ENCODE data around the gene CDCA4.

Gene CDCA4

GRCh38 chr14:105021656-105022275 is 883 bp upstream of the CDCA4 start:
- Histone ChIP-seq H3K4me2 (ENCODE audit: low read length) (peak overlapping the region; percentile 74), H3K4me3 (ENCODE audit: low read length) (peak overlapping the region; percentile 87), H3F3A (ENCODE audit: control insufficient read depth, insufficient read depth) (peaks cover 10% of the 10 kb centered on the region), H3K4me1 (ENCODE audit: control insufficient read depth, low read length) (peaks cover 45% of the 10 kb centered on the region), H4K20me1 (ENCODE audit: control insufficient read depth, insufficient read depth, low read depth, low read length) (peaks cover 27% of the 10 kb centered on the region), H3K9me3 (ENCODE audit: control insufficient read depth, insufficient read depth, low read length) (no peaks in the 10 kb centered on the region), H3K36me3 (ENCODE audit: control insufficient read depth, low read length) (peaks cover 38% of the 10 kb centered on the region), H3K9me2 (replicated peaks; ENCODE audit: control insufficient read depth, low read length) (no peaks in the 10 kb centered on the region), H3K27me3 (ENCODE audit: control insufficient read depth, low read length) (no peaks in the 10 kb centered on the region), H3K79me2 (ENCODE audit: control insufficient read depth, low read length) (peaks cover 56% of the 10 kb centered on the region), H3K27ac (ENCODE audit: low read depth, low read length) (peak overlapping the region; percentile 59)
- TF ChIP-seq EZH2phosphoT487 (IDR thresholded peaks at IDR 0.05; ENCODE audit: borderline replicate concordance, low read length) (no peak), CTCF (IDR thresholded peaks at IDR 0.05; ENCODE audit: low read depth, low read length, poor library complexity, severe bottlenecking) (peak; percentile 78)

GRCh38 chr14:105019861-105020814 is 745 bp downstream of the CDCA4 start:
- Histone ChIP-seq H3K9me2 (replicated peaks; ENCODE audit: control insufficient read depth, low read length) (no peaks in the 10 kb centered on the region), H3K27me3 (ENCODE audit: control insufficient read depth, low read length) (no peaks in the 10 kb centered on the region), H3K79me2 (ENCODE audit: control insufficient read depth, low read length) (peaks cover 72% of the 10 kb centered on the region), H3F3A (ENCODE audit: control insufficient read depth, insufficient read depth) (peaks cover 6% of the 10 kb centered on the region), H3K9me3 (ENCODE audit: control insufficient read depth, insufficient read depth, low read length) (no peaks in the 10 kb centered on the region), H3K36me3 (ENCODE audit: control insufficient read depth, low read length) (peaks cover 54% of the 10 kb centered on the region), H3K4me2 (ENCODE audit: low read length) (peak overlapping the region; percentile 95), H3K4me1 (ENCODE audit: control insufficient read depth, low read length) (peaks cover 52% of the 10 kb centered on the region), H3K4me3 (ENCODE audit: low read length) (peak overlapping the region; percentile 99), H4K20me1 (ENCODE audit: control insufficient read depth, insufficient read depth, low read depth, low read length) (peaks cover 42% of the 10 kb centered on the region), H3K27ac (ENCODE audit: low read depth, low read length) (peak overlapping the region; percentile 71)
- TF ChIP-seq EZH2phosphoT487 (IDR thresholded peaks at IDR 0.05; ENCODE audit: borderline replicate concordance, low read length) (no peak), CTCF (IDR thresholded peaks at IDR 0.05; ENCODE audit: low read depth, low read length, poor library complexity, severe bottlenecking) (no peak)

GRCh38 chr14:105018414-105018813 is 2.5 kb downstream of the CDCA4 start:
- Histone ChIP-seq H3K27me3 (ENCODE audit: control insufficient read depth, low read length) (no peaks in the 10 kb centered on the region), H3K9me3 (ENCODE audit: control insufficient read depth, insufficient read depth, low read length) (no peaks in the 10 kb centered on the region), H3K9me2 (replicated peaks; ENCODE audit: control insufficient read depth, low read length) (no peaks in the 10 kb centered on the region), H4K20me1 (ENCODE audit: control insufficient read depth, insufficient read depth, low read depth, low read length) (peaks cover 56% of the 10 kb centered on the region), H3K36me3 (ENCODE audit: control insufficient read depth, low read length) (peaks cover 71% of the 10 kb centered on the region), H3F3A (ENCODE audit: control insufficient read depth, insufficient read depth) (peaks cover 3% of the 10 kb centered on the region), H3K79me2 (ENCODE audit: control insufficient read depth, low read length) (peaks cover 90% of the 10 kb centered on the region), H3K4me1 (ENCODE audit: control insufficient read depth, low read length) (peaks cover 65% of the 10 kb centered on the region), H3K4me2 (ENCODE audit: low read length) (peak overlapping the region; percentile 95), H3K4me3 (ENCODE audit: low read length) (peak overlapping the region; percentile 99), H3K27ac (ENCODE audit: low read depth, low read length) (no peak overlapping the region)
- TF ChIP-seq CTCF (IDR thresholded peaks at IDR 0.05; ENCODE audit: low read depth, low read length, poor library complexity, severe bottlenecking): no peak
- no peak for TF ChIP-seq EZH2phosphoT487 (IDR thresholded peaks at IDR 0.05; ENCODE audit: borderline replicate concordance, low read length)
